Measurements from ENCODE around the gene A3GALT2.
A peak's percentile ranks its signal among the peaks of the same experiment; 100 is the strongest.

A3GALT2 gene

DNA sequence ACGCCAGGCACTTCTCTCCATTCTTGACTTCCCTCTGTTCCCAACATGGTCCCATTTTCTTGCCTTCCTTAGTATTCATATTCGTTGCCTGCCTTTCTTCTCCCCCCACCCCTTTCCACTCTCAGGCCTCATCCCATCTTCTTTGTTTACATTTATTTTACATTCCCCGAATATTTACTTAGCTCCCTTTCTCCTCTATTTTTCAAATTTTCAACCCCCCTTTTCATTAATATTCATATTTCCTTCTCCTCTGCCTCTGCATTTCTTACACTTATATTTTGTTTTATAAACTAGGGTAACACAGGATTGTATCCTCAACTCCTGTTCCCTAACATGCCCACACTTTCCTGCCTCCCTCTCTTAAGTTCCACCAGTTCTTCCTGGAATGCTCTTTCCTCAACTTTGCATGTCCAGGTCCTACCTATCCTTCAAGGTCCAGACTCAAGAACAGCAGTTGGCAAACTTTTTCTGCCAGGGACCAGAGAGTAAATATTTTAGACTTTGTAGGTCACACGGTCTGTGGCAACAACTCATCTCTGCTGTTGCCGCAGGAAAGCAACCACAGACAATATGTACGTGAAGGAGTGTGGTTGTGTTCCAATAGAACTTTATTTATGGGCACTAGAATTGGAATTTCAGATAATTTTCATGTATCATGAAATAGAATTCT is 29.8 kb upstream of the A3GALT2 start:
- no peak for DNase-seq (ENCODE audit: low spot score)

DNA sequence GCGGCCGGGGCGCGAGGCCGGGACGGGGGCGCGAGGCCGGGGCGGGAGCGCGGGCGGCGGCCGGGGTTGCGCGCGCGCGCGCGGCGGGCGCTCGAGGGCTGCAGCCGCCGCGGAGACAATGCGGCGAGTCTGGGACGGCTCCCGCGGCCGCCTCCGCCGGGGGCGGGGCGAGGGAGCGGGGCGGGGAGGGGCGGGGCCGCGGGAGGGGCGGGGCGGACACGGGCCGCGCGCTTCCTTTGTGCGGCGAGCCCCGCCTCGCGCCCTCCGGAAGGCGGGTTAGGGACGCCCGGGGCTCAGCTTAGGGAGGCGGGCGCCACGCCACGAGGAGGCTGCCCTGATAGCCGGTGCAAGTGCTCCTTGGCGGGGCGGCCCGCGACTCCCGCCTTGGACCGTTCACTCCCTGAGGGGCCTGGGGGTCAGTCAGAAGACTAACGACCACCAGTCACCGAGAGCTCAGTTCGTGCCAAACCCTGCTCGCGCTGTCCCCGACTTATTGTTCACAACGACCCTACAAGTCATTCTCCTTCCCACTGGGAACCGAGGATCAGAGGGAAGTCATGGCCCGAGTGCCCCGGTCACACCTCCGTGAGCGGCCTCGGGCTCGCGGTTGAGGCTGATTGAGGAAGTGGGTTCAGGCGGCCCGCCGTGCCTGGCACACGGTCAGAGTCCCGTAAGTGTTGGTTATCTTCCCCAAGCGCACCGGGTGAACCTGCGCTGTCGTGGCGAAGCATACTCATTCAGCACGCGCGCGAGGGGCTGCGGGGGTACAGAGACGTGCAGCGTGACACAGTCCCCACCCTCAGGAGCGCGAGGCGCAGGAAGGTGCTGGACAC is 29.1 kb upstream of the A3GALT2 start:
- DNase-seq (ENCODE audit: low spot score) = peak; percentile 97

DNA sequence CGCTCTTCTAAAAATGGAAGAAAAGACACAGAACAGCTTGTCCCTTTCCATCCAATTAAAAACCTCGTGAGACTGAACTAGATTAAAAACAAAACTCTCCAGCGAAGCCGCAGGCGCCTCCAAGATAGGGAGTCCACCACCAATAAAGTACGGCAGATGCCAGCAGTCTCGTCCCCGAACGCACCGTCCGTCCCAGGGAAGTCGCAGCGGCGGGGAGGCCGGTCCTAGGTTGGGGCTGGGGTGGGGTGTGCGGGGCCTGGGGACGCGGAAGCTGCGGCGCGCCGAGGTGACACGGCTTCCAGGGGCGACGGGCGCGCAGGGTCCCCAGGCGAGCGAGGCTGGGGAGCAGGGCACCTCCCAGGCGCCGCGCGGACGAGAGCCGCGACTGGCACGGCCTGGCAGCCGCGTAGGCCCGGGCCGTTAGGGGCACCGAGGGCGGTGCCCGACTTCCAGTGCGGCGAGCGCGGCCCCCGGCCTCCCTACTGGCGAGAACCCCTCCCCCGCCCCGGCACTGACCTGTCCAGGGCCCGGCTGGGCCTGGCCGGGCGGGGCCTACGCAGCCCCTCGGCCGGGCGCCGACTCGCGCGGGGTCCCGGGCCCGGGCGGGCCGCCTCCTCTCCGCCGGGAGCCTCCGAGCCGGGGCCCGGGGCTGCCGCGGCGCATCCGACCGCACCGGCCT is 28.3 kb upstream of the A3GALT2 start:
- DNase-seq (ENCODE audit: low spot score) = no peak

DNA sequence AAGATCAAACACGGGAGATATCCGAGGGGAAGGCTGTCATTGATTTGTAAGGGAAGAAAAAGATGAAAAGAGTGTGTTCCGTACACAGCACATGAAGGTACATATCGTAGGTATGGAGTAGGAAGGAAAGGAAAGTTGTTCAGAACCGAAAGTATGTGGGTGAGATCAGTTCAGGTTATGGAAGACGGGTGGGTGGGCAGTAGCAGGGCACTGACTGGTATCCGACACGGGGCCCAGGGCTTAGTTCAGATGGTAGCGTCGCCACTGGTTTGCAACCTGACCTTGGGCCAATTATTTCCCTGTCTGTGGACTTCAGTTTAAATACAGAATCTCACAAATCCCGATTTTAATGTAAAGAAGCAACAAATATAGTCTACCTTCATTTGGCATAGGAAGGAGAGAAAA is 27.8 kb upstream of the A3GALT2 start:
- DNase-seq (ENCODE audit: low spot score) = no peak

DNA sequence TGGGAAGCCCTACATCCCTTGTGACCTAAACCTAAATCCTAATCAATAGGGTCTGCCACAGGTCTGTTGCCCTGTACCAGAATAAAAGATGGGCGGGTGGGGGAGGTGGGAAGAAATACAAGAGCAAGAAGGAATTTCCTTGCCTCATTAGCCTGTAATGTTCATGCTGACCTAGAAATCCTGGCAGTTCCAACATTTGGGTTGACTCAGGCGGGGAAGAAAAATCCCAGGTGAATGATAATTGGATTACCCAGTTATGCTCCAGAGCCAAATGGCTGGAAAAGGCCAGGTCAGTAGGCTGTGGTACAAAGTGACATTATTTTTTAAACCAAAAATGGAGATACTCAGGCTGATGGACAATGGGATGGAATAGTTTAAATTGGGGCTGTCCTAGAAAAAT is 27.3 kb upstream of the A3GALT2 start:
- DNase-seq (ENCODE audit: low spot score) = no peak

DNA sequence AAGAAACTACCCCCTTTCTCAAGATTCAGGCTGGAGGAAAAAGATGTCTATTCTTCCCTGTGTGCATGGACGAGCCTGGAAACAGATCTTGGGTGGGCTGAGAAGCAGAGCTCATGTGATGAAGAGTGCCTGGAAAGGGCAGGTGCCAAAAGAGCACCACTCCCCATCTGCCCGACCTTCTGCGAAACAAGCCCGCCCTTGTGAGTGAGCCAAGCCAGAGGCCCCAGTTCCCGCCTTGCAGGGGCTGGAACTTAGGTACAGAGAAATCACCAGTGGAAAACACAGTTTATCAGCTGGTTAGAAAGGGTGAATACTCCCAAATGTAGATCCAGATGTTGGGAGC is 26.7 kb upstream of the A3GALT2 start:
- no peak for DNase-seq (ENCODE audit: low spot score)

DNA sequence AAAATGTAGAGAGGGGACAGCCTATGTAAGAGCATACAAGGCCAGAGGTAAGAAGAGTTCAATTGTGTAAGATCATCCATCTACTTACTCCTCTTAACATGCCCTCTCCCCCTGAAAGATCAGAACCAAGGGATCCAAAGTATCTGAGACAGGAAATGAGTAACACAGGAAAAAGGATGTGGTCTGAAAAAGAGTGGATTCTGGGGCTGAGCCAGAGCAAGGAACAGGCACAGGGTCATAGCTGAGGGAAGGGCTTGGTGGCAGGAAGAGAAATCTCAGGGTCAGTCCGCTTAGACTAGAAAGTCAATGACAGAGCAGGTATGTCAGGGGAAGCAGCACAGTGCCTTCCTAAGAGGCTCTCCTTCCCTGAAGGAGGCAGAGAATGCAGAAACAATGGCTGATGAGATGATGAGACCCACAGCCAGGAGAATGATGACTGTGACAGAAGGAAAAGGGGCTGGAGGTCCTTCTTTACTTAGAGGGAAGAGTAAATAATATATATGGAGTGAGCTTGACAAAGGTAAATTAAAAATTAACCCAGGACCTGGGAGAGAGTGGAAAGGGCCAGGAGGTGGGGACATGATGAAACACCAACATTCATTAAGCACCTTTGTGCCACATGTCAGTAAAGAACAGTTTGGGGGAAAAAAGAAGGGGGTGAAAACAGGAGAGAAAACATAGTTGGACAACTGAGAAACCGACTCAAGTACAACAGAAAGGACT is 26.2 kb upstream of the A3GALT2 start:
- DNase-seq (ENCODE audit: low spot score) = no peak

DNA sequence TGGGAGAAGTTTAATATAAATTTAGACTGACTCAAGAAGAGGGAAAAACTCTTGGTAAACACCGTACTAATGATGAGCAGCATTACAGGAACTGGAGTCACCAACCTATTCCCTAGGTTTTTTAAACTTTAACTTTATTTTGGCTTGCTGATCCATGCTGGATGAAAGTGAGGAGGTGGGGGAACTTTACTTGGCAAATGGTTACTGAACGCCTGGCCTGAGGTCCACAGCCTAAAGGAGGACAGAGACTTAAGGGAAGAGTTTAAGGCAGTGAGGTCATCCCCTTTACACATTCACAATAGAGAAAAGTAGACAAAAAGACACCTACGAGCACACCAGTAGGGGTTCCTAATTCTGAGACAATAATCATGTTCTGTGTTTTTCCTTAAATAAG is 25.6 kb upstream of the A3GALT2 start:
- DNase-seq (ENCODE audit: low spot score) = no peak

DNA sequence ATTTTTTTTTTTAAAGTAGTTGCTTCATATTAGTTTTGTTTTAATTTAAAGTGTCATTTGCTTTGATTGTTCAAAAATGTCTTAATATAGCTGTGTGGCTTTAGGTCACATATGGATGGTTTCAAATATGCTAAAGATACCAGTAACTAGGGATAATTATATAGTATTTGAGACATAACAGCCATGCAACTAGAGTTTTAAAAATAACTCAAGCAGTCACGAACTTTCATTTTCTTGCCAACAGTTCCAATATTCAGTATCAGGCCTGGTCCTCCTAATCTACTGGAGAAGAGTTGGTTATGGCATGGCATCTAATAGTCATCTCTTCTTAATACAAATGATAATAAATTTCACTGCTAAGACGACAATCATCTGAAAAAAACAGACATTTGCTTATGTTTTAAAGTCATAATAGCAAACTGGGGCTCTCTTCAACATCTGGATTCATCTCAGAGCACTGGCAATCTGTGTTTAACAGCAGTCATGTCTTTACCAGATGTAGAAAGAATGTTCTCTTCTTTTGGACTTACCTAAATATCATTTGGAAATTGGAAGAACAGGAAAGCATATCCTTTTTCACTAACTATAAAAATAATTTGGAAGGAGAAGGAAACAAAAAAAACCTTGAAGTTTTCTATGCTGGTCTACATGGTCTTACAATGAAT is 24.1 kb upstream of the A3GALT2 start:
- no peak for DNase-seq (ENCODE audit: low spot score)

DNA sequence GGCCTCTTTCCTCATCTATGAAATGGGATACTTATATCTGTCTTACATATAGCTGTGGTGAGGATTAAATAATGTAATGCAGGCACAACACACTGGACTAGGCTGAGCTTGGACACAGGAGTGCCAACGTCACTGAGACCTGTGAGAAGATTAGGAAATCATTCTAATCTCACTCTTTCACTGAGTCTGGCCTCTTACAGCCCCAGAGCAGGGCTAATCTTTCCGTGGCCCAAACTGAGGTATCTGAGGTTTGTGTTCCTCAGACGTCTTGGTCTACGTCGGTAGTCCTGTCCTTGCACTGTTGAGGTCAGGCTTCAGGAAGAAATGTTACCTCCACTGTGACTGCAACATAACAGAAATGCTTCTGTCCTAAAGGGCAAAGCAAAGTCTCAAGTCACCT is 22.6 kb upstream of the A3GALT2 start:
- DNase-seq (ENCODE audit: low spot score) = no peak

DNA sequence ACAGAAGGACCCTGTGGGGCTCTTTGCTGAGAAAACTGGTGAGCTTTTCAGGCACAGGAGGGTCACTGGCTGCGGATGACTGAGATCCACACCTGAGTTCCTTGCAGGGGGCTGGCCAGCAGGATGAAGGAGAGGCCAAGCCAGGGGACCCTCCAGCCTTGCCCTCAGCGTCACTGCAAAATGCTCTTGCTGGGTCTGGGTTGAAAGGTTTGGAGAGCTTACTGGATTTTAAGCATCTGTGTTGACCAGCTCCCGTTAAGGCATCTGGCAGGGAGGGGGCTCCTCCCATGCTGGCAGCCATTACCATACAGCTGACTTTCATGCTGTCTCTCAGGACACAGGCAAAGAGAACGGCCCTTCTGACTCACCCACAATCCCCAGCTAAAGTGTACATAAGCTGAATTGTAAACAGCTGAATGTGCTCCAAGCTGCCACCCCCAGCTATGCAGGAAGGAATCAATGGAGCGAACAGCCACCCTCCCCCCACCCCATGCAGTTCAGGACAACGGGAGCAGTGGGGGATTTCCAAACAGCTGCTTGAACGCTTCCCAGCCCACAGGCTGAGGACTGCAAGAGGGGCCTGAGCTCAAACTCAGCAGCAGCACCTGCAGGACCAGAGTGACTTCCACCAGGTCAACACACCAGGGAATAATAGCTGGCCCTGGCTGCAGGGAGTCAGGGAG is 21.3 kb upstream of the A3GALT2 start:
- DNase-seq (ENCODE audit: low spot score) = peak; percentile 56

DNA sequence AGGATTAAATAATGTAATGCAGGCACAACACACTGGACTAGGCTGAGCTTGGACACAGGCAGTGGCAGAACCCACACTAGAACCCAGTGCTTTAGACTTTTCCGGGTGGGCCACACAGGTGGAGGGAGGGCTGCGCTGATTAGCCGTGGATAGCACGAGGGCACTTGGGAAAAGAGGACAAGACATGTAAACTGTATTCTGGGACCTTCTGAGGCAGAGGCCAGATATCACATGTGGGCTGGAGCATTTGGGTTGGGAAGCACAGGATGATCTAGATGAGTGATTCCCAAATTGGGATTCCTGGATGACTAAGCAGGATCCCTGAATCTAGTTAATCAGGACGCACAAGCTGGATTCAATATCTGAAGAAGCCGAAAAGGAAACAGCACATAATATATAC is 20.3 kb upstream of the A3GALT2 start:
- no peak for DNase-seq (ENCODE audit: low spot score)

DNA sequence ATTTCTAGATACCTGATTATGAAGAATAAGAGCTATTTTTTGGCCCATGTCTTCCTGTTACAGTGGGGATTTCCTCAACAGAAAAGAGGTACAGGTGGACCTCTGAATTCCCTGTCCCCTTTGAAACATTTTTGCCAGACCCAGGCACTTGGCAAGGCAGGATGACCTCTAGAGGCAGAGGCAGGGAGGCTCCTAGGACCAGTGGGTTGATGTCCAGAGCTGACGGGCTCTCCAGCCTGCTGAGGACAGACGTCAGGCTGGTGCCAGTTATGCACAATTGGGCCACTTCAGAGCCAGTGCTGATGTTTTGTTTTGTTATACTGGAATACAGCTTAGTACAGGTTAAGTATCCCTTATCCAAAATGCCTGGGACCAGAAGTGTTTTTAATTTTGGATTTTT is 18.5 kb upstream of the A3GALT2 start:
- DNase-seq (ENCODE audit: low spot score) = no peak

DNA sequence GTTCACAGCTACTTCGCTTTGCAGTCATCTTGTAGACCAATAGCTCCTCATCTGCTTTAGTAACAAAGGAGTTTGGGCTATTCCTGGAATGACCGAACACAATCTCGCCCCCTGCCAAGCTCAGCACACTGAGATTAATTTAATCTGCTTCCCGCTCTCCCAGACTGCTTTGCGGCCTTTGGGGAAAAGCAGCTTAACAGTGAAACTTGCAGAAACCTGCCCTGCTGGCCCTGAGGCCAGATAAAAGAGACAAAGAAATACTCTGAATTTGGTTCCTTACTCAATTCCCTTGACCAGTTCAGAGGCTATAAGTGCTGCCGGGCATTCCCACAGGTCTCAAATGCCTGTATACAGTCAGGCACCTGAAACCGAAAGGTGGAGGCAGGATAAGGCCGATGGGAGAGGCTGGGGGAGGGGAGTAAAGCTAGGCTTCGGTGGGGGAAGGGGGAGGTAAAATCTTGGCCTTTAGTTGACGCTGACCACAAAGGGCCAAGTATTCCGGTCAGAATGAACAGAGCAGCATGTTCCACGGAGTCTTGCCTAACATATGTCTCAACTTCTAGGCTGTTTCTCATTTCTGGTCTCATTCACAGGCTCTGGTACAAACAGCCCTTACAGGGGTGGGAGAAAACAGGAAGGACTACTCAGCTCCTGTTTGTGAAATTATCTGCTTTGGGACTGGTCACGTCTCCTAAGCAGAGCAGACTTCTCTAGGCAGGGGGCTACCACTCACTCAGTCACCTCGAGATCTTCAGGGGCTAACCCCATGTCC is 17.7 kb upstream of the A3GALT2 start:
- DNase-seq (ENCODE audit: low spot score) = no peak

DNA sequence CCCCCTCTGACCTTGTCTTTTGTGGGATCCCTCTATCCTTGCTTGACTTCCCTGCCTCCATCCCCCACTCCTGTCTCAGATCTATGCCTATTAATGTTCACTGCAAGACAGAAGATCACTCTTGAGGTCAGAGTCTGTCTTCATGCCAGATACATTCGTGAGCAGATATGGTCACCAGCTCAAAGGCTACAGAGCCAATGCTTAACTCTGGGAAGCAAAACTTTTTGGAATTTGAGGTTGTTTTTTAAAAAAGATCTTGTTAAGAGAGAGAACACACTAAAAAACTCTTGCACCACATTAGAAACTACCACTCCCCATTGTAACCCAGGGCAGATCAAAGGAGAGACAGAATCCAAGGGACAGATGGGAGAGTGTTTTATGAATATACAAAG is 17.1 kb upstream of the A3GALT2 start:
- DNase-seq (ENCODE audit: low spot score) = no peak

DNA sequence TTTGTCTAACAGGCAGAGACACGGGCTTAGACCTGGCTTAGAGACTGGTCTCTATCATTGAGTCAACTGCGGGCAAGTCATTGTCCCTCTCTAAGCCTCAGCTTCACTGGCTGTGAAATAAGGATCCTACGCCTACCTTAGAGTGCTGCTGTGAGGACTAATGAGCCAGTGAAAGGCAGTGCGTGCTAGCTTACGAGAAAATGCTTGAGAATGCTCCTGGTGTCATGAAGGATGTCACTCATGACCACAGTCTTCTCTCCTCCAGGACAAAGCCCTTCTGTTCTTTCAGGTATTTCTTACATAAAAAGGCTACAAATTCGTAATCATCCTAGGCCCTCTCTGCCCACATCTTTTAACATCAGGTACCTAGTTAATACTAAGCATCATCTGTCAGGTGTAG is 16.5 kb upstream of the A3GALT2 start:
- DNase-seq (ENCODE audit: low spot score) = no peak

DNA sequence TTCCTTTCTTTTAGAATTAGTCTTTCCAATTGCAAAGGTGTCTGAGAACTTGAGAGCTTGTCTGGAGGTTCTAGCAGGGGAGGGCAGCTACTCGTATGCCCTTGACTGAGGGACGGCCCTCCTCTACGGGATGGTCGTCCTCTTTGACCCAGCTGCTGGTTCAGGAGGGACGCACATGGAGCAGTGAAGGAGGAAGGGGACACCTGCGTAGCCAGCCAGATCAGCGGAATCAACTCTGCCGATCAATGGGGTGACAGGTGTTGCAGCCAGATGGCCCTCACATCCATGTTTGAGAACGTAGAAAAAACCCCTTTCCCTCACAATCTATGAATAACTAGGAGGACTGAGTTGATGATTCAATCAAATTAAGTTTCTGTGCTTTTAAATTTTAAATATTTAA is 15.7 kb upstream of the A3GALT2 start:
- DNase-seq (ENCODE audit: low spot score) = no peak

DNA sequence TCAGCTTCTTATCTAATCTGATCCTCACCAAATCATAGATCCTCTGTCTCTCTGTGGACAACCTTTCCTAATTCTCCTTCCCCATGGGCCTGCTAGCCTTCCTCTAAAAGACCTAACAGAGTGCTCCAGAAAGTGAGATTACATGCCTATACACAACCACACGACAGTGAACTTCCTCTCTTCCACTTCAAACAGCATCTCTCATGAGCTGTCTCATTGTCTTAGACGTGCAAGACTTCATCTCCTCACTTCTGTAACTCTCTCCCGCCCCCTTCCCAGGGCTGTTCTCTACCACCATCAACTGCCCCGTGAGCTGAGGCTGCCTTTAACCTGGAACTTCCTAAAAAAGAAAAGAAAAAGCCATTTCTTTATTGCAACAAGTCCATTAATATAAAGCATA is 14.1 kb upstream of the A3GALT2 start:
- DNase-seq (ENCODE audit: low spot score) = no peak

DNA sequence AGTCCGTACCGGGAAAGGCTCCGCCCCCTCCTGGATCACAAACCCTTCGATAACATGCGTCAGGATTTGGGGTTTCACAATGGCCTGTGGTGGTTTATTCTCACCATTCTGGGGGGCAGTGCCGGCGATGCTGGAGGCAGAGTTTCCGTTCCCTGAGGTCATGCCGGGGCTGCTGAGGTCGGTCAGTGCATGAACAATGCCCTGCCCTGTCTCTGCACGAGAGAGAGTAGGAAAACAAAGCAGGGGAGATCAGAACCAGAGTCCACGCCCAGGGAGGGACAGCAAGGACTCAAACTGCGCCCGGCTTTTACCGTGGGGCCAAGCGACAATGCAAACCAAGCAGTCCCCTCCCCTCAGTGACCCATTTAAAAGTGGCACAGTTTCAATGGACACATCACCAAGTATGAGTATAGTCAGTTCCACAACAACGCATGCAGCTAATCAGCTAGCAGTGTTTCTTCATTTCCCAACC is 13.2 kb upstream of the A3GALT2 start:
- DNase-seq (ENCODE audit: low spot score) = no peak

DNA sequence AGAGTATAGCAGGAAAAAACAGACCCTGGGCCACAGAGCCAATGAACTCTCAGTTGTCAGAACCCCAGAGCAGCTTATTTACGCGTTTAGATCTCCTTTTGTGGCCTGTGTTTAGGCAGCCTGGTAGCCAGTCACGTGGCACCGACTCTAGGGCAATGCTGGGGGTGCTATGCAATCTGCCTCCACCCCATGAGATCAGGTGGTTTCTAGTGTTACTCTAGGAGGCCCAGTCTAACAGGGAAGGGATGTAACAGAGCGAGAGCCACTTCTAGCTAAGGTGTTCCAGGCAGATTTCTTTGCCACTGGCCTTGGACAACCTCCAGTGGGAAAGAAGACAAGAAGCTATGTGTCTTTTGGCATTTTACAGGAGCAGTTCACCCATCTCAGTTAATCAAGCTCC is 12.0 kb upstream of the A3GALT2 start:
- DNase-seq (ENCODE audit: low spot score) = no peak

DNA sequence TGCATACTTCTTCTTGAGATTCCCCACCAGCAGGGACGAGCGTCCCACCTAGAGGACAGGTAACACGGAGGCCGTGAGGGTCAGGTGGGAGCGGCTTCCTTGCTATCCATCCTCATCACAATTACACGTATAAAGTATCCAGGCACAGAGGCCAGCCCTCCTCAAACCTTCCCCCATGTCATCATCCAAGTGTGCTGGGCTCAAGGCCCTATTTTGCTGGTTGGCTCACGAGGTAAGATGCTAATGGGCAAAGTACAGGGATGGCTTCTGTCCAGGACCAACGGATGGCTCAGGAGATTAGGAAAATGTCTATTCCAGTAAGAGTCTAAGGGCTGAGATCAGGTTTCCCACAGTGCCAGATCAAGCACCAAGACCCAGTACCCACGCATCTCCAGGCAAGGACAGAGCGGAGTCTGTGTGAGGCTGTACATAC is 11.5 kb upstream of the A3GALT2 start:
- no peak for DNase-seq (ENCODE audit: low spot score)
